GM23338 (cell line): ENCODE results near the gene ANKRA2. TPM values are rescaled to one million over a fixed set of nuclear protein-coding genes. Genes with fewer than 3 reads are reported as not detected.

Experiments used
- ATAC-seq: fragments of 200-7000 bp; cut with Tn5 transposase; 3 replicates; pipeline ENCODE4 v1.9.1; 2020
- DNase-seq: peaks from one replicate; pipeline ENCODE4 v3.0.0-alpha.2; 2015; ENCODE audit warnings: low spot score
- H2AFZ ChIP-seq: fragments of 200-600 bp; sonication (generic); 2 replicates; pipeline ENCODE4 v1.8.0; 2016; ENCODE audit warnings: antibody characterized with exemption, mild to moderate bottlenecking, moderate library complexity
- H3F3A ChIP-seq: fragments of 200-600 bp; sonication (generic); replicated peaks from 2 replicates; pipeline ENCODE4 v1.8.0; 2017; ENCODE audit warnings: antibody characterized with exemption, mixed run types, low read depth
- H3K27ac ChIP-seq: fragments of 200-600 bp; sonication (generic); 2 replicates; pipeline ENCODE4 v1.6.1; 2016; ENCODE audit warnings: low read depth
- H3K27me3 ChIP-seq: fragments of 200-600 bp; sonication (generic); 2 replicates; pipeline ENCODE4 v1.8.0; 2016; ENCODE audit warnings: mild to moderate bottlenecking, mixed run types, moderate library complexity; ENCODE audit not compliant: insufficient read depth
- H3K36me3 ChIP-seq: fragments of 200-600 bp; sonication (generic); 2 replicates; pipeline ENCODE4 v1.8.0; 2016; ENCODE audit warnings: mild to moderate bottlenecking; ENCODE audit not compliant: insufficient read depth
- H3K4me1 ChIP-seq: fragments of 200-600 bp; sonication (generic); 2 replicates; pipeline ENCODE4 v1.8.0; 2016; ENCODE audit warnings: mild to moderate bottlenecking, moderate library complexity; ENCODE audit not compliant: insufficient read depth
- H3K4me2 ChIP-seq: fragments of 200-600 bp; sonication (generic); 2 replicates; pipeline ENCODE4 v1.7.1; 2017; ENCODE audit warnings: mixed run types
- H3K4me3 ChIP-seq: fragments of 200-600 bp; sonication (generic); 2 replicates; pipeline ENCODE4 v1.6.1; 2016; ENCODE audit warnings: mixed run types
- H3K79me2 ChIP-seq: fragments of 200-600 bp; sonication (generic); replicated peaks from 2 replicates; pipeline ENCODE4 v1.8.0; 2017; ENCODE audit warnings: mild to moderate bottlenecking; ENCODE audit not compliant: insufficient read depth
- H3K9me2 ChIP-seq: fragments of 200-600 bp; sonication (generic); 2 replicates; pipeline ENCODE4 v1.8.0; 2017; ENCODE audit not compliant: insufficient read depth
- H4K20me1 ChIP-seq: fragments of 200-600 bp; sonication (generic); replicated peaks from 2 replicates; pipeline ENCODE4 v1.8.0; 2017; ENCODE audit warnings: mild to moderate bottlenecking; ENCODE audit not compliant: insufficient read depth
- H3K27ac Mint-ChIP-seq: 2 replicates; pipeline ENCODE4 v1.8.0; 2020; ENCODE audit warnings: inconsistent platforms, mild to moderate bottlenecking, moderate library complexity, mixed read lengths
- H3K27me3 Mint-ChIP-seq: 3 replicates; pipeline ENCODE4 v1.8.0; 2022; ENCODE audit warnings: low read depth, mild to moderate bottlenecking, moderate library complexity, mixed read lengths, inconsistent platforms; ENCODE audit not compliant: insufficient read depth, poor library complexity
- H3K36me3 Mint-ChIP-seq: 3 replicates; pipeline ENCODE4 v1.8.0; 2021; ENCODE audit warnings: low read depth, mild to moderate bottlenecking, inconsistent platforms, moderate library complexity, mixed read lengths
- H3K4me1 Mint-ChIP-seq: 3 replicates; pipeline ENCODE4 v1.8.0; 2020; ENCODE audit warnings: mild to moderate bottlenecking, inconsistent platforms, mixed read lengths
- H3K4me3 Mint-ChIP-seq: 3 replicates; pipeline ENCODE4 v1.8.0; 2021; ENCODE audit warnings: moderate library complexity, mild to moderate bottlenecking, inconsistent platforms, mixed read lengths
- H3K9me3 Mint-ChIP-seq: 3 replicates; pipeline ENCODE4 v1.8.0; 2020; ENCODE audit warnings: moderate library complexity, mild to moderate bottlenecking, inconsistent platforms, mixed read lengths
- CREB1 ChIP-seq: fragments of 250-450 bp; sonication (Bioruptor Pico); IDR thresholded peaks from 2 replicates; pipeline ENCODE4 v1.5.0; 2020; ENCODE audit warnings: low read depth, mild to moderate bottlenecking, moderate library complexity
- CTCF ChIP-seq, 2 experiments: fragments of 200-600 bp in 1 of 2; sonication (generic) in 1 of 2; conservative IDR thresholded peaks; 2 replicates each; pipeline versions ENCODE4 v1.5.1 to v1.6.1; 2016 to 2017; ENCODE audit warnings: antibody characterized with exemption in 2 of 2, low read depth in 2 of 2, mild to moderate bottlenecking in 2 of 2, moderate library complexity in 1 of 2
- EZH2 ChIP-seq: fragments of 200-600 bp; sonication (generic); IDR thresholded peaks from one replicate; pipeline ENCODE4 v1.8.0; 2017; ENCODE audit warnings: antibody characterized with exemption, mild to moderate bottlenecking, low read depth; ENCODE audit not compliant: unreplicated experiment
- EZH2phosphoT487 ChIP-seq: fragments of 200-600 bp; sonication (generic); IDR thresholded peaks from one replicate; pipeline ENCODE4 v1.8.1; 2018; ENCODE audit warnings: antibody characterized with exemption; ENCODE audit not compliant: unreplicated experiment
- JUNB ChIP-seq: IDR thresholded peaks from one replicate; pipeline ENCODE4 v1.6.1; 2016; ENCODE audit warnings: antibody characterized with exemption; ENCODE audit not compliant: unreplicated experiment
- NANOG ChIP-seq: IDR thresholded peaks from 2 replicates; pipeline ENCODE4 v1.6.1; 2016; ENCODE audit warnings: antibody characterized with exemption, borderline replicate concordance
- POLR2AphosphoS5 ChIP-seq: IDR thresholded peaks from 2 replicates; pipeline ENCODE4 v1.6.1; 2016; ENCODE audit warnings: antibody characterized with exemption, low read depth
- REST ChIP-seq: IDR thresholded peaks from one replicate; pipeline ENCODE4 v1.6.1; 2018; ENCODE audit warnings: antibody characterized with exemption; ENCODE audit not compliant: unreplicated experiment
- ZNF114 ChIP-seq: fragments of 250-450 bp; sonication (Bioruptor Pico); IDR thresholded peaks from 2 replicates; pipeline ENCODE4 v1.5.0; 2020; ENCODE audit warnings: mild to moderate bottlenecking, moderate library complexity
- ZNF331 ChIP-seq: fragments of 250-450 bp; sonication (Bioruptor Pico); IDR thresholded peaks from 2 replicates; pipeline ENCODE4 v1.5.0; 2020; ENCODE audit warnings: low read depth, mild to moderate bottlenecking, moderate library complexity
- polyA plus RNA-seq: library from polyadenylated mRNA; unstranded; fragments of >200 nt; fragmentation: Nextera tagmentation; extraction: Ambion mirVana; gene quantifications from 2 replicates; pipeline ENCODE4 v1.2.1, GENCODE V29; 2016
- total RNA-seq: library from RNA; depleted of rRNA; stranded (reverse); fragments of >200 nt; shearing (Covaris generic); gene quantifications from 2 replicates; pipeline ENCODE4 v1.2.3, GENCODE V29; 2014
- TF ChIP-seq, protein P1 (sequence below): fragments of 250-450 bp; sonication (Bioruptor Pico); IDR thresholded peaks from 2 replicates; pipeline ENCODE4 v1.5.0; 2020; ENCODE audit warnings: mild to moderate bottlenecking, moderate library complexity

ANKRA2 gene
- total and polyA plus RNA-seq, 2 experiments from 2014 or later: 13.1 to 15.3 TPM

DNA sequence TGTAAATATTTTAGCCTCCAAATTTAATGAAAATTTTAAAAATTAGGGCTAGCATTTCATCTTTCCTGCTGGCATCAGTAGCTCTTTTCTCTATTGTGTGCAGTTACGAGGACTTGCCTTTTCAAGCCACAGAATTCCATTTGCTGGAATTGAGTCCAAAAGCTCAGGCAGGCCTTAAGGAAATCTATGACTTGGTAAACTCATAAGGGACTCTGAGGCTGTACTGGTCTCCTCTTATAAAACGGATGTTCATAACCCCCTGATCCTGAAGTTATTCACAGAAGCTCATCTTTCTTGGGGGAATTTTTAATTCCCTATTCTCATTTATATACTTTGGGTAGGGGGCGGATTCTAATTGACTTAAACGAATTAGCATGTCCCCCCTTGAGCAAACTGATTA lies 23.4 kb downstream of the ANKRA2 start (continued):
- no peak for TF ChIP-seq REST
- no peak for TF ChIP-seq ZNF331
- TF ChIP-seq NANOG: no peak
- TF ChIP-seq CTCF (conservative IDR thresholded peaks at IDR 0.05; ENCODE audit: low read depth in 2 of 2): no peak
- TF ChIP-seq CREB1 (CRISPR knock-in tag): no peak
- no peak for TF ChIP-seq POLR2AphosphoS5
- no peak for TF ChIP-seq EZH2phosphoT487
- TF ChIP-seq ZNF114 (CRISPR knock-in tag): no peak

- Histone ChIP-seq H3K4me3 (no peak overlapping the region), H3K79me2 (no peaks in the 10 kb centered on the region), H2AFZ (0 out of 2 replicates have a peak overlapping the region, but pooled peaks have one; percentile 94), H3K9me2 (peaks cover 2% of the 10 kb centered on the region; the same call in 1 of the 2 replicates), H3K36me3 (no peaks in the 10 kb centered on the region), H3K27ac (no peak overlapping the region), H3K27me3 (no peaks in the 10 kb centered on the region), H3K4me1 (no peaks in the 10 kb centered on the region), H3K4me2 (no peak overlapping the region), H4K20me1 (no peaks in the 10 kb centered on the region), H3F3A (no peaks in the 10 kb centered on the region)
- Mint-ChIP-seq H3K4me3 (no peak overlapping the region), H3K4me1 (peaks cover 4% of the 10 kb centered on the region), H3K27ac (no peak overlapping the region), H3K27me3 (peaks cover 8% of the 10 kb centered on the region), H3K36me3 (no peaks in the 10 kb centered on the region), H3K9me3 (peaks cover 3% of the 10 kb centered on the region; the same call in 2 of the 3 replicates)
- DNase-seq (no peak), ATAC-seq (no peak)
- TF ChIP-seq EZH2 (no peak), JUNB (no peak), CTCF (conservative IDR thresholded peaks at IDR 0.05; ENCODE audit: low read depth in 2 of 2) (no peak)
- TF ChIP-seq, protein P1, sequence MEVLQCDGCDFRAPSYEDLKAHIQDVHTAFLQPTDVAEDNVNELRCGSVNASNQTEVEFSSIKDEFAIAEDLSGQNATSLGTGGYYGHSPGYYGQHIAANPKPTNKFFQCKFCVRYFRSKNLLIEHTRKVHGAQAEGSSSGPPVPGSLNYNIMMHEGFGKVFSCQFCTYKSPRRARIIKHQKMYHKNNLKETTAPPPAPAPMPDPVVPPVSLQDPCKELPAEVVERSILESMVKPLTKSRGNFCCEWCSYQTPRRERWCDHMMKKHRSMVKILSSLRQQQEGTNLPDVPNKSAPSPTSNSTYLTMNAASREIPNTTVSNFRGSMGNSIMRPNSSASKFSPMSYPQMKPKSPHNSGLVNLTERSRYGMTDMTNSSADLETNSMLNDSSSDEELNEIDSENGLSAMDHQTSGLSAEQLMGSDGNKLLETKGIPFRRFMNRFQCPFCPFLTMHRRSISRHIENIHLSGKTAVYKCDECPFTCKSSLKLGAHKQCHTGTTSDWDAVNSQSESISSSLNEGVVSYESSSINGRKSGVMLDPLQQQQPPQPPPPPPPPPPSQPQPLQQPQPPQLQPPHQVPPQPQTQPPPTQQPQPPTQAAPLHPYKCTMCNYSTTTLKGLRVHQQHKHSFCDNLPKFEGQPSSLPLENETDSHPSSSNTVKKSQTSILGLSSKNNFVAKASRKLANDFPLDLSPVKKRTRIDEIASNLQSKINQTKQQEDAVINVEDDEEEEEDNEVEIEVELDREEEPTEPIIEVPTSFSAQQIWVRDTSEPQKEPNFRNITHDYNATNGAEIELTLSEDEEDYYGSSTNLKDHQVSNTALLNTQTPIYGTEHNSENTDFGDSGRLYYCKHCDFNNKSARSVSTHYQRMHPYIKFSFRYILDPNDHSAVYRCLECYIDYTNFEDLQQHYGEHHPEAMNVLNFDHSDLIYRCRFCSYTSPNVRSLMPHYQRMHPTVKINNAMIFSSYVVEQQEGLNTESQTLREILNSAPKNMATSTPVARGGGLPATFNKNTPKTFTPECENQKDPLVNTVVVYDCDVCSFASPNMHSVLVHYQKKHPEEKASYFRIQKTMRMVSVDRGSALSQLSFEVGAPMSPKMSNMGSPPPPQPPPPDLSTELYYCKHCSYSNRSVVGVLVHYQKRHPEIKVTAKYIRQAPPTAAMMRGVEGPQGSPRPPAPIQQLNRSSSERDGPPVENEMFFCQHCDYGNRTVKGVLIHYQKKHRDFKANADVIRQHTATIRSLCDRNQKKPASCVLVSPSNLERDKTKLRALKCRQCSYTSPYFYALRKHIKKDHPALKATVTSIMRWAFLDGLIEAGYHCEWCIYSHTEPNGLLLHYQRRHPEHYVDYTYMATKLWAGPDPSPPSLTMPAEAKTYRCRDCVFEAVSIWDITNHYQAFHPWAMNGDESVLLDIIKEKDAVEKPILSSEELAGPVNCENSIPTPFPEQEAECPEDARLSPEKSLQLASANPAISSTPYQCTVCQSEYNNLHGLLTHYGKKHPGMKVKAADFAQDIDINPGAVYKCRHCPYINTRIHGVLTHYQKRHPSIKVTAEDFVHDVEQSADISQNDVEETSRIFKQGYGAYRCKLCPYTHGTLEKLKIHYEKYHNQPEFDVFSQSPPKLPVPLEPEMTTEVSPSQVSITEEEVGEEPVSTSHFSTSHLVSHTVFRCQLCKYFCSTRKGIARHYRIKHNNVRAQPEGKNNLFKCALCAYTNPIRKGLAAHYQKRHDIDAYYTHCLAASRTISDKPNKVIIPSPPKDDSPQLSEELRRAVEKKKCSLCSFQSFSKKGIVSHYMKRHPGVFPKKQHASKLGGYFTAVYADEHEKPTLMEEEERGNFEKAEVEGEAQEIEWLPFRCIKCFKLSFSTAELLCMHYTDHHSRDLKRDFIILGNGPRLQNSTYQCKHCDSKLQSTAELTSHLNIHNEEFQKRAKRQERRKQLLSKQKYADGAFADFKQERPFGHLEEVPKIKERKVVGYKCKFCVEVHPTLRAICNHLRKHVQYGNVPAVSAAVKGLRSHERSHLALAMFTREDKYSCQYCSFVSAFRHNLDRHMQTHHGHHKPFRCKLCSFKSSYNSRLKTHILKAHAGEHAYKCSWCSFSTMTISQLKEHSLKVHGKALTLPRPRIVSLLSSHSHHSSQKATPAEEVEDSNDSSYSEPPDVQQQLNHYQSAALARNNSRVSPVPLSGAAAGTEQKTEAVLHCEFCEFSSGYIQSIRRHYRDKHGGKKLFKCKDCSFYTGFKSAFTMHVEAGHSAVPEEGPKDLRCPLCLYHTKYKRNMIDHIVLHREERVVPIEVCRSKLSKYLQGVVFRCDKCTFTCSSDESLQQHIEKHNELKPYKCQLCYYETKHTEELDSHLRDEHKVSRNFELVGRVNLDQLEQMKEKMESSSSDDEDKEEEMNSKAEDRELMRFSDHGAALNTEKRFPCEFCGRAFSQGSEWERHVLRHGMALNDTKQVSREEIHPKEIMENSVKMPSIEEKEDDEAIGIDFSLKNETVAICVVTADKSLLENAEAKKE (CRISPR knock-in tag): no peak
These were observed 25.2 kb downstream of the ANKRA2 start for GRCh38 chr5:73540192-73540591.
